Stimulated activated CD4-positive, alpha-beta T cell treated with anti-CD3 and anti-CD28 coated beads, Interleukin-1b, Interleukin-23, amount 100 ng/mL, for 4 hours (primary cell): ENCODE results near the gene PRKCE.
A peak's percentile ranks its signal among the peaks of the same experiment; 100 is the strongest.

Experiments used
- DNase-seq, 2 donors: peaks; one replicate each; pipeline ENCODE4 v3.0.0-alpha.2; 2020; ENCODE audit warnings: low read depth in 2 of 2

The PRKCE gene

DNA sequence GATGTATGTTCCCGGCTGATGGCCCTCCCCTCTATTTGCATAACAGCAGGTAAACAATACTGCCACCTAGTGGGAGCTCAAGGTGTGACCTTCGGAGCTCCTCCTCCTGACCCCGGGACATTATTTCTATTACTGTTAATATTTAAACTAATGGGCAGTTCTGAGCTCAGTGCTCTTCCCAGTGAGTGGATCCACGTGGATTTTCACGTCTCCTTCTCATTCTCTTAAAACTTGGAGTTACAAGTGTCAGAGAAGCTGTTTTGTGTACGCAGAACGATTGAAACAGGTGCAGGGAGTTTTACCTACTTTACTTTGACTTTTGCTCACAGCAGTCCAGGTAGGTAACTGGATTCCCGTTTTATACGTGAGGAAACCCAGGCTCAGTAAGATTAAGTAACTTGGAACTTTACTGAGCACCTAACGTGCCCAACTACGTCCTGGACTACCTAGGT, 127.3 kb downstream of the PRKCE start:
- peak; percentile 29 to 73 for DNase-seq

- DNase-seq, result no peak
These were observed 129.3 kb downstream of the PRKCE start for GRCh38 chr2:45780541-45781463.

- DNase-seq, result no peak
These were observed 130.0 kb downstream of the PRKCE start for GRCh38 chr2:45781464-45781811.

GRCh38 chr2:45782436-45782835, 131.0 kb downstream of the PRKCE start:
- DNase-seq, result no peak

DNA sequence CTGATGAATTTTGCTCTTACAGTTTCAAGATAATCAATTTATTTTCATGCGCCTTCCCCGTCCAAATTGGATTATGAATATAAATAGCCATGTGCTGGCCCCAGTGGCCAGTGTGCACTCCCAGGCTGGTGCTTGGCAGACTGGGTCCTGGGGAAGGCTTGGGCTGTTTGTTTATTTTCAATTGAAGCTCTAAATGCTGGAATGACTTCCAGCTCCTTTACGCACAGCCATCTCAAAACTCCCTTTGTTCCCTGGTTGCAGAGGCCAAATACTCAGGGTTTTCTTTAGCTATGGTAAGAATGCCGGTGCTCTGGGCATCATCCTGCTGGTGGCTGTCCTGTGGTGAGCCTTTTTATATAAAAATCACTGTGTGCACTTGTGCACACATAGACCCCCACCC, 131.5 kb downstream of the PRKCE start:
- no peak for DNase-seq

DNA sequence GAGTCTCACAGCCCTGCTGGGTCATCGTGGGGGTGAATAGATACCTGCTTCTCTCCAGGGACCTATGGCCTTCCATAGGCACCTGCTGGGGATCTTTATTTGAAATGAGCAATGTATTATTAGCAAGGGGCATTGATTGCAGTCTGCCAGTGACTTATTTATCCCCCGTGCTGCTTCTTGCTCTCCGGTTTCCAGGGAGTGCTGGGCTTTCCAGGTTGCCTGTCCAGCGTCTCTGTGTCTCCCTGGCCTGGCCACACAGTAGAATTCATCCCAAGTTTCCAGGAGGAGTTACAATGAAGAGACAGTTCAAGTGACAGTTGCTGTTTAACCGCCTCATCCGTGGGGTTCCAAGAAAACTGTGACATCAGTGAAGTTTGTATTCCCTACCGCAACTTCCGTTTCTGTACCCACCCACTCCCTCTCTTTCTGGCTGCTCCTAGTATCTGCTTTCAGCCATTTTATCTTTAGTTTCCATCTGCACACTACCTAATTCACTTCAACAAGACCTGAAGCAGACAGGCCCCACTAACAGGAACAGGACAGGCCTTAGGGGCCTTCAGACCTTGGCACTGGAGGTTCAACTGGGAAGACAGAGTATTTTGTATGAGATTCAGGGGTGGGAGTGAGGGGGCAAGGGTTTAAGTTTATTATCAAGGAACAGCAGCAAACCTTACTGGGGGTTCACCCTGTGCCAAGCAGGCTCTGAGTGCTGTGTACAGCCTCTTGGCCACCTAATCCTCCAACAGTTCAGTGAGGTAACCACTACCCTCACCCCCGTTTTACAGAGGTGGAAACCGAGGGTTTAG, 134.8 kb downstream of the PRKCE start:
- no peak for DNase-seq

GRCh38 chr2:45786836-45787357, 135.4 kb downstream of the PRKCE start:
- no peak for DNase-seq

DNA sequence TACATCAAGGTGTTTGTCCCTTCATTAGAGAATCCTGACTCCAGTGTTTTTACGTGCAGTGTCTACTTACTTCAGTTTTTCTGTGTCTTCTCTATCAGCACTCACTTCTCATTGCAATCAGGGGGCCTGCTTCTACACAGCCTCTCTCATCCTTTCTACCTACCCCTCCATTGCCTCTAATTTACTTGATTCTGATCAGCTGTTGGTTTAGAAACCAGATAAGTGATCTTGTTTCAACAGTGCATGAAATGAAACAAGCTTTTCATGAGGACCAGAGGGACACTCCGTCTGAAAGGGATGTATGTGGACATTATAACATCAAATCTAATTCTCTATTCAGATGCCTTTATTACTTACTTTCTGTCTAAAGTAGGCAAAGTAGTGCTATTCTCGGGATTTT, 136.9 kb downstream of the PRKCE start:
- DNase-seq, result no peak

DNA sequence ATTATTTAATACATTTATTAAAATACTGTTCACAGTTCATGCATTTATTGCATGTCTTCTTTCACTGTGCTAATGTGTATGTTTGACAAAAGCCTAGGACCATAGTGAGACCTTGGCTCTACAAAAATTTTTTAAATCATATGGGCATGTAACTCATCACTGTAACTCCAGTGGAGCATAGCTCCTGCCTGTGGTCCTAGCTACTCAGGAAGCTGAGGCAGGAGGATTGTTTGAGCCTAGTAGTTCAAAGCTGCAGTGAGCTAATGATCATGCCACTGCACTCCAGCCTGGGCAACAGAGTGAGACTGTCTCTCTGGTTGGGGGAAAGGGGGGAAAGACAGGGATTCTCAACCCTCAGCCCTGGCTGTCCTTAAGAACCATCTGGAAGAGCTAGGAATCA, 137.8 kb downstream of the PRKCE start:
- no peak for DNase-seq

DNA sequence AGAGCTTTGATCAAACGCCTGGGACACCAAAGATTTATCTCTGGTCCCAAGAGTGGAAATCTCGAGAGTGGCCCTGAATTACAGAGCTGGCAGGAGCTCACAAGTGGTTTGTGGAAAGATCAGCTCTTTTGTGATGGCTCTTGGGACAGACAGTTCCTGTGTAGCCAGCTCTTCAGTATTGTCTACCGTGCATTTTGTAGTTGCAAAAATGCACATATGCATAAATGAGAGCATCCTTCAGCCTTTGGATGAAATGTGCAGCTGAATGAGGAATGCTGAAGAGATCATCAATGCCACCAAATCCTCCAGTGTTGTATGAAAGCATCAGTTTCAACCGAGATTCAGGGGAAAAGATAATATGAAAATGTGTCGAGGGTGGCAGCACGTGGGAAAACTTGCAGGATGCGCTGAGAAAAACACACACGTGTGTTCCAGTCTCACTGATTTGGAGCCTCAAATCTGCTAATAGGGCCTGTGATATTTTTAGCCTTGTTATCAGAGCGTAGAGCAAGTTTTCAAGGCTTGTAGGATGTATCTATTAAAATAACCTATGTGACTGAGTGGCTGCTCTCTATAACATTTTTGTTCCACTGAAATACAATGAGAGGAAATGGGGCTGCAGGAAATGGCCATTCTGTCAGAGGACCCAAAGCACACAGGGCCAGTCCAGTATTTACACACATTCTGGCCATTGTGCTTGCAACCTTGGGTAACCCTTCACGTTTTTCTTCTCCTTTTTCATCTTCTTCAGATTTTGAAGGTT, 138.7 kb downstream of the PRKCE start:
- no peak for DNase-seq

- no peak for DNase-seq
These were observed 142.0 kb downstream of the PRKCE start for GRCh38 chr2:45793305-45793962.

- DNase-seq, result no peak
These were observed 142.7 kb downstream of the PRKCE start for GRCh38 chr2:45794134-45794617.

- no peak for DNase-seq
These were observed 145.0 kb downstream of the PRKCE start for GRCh38 chr2:45796500-45796899.

- no peak for DNase-seq
These were observed 146.2 kb downstream of the PRKCE start for GRCh38 chr2:45797451-45798230.

DNA sequence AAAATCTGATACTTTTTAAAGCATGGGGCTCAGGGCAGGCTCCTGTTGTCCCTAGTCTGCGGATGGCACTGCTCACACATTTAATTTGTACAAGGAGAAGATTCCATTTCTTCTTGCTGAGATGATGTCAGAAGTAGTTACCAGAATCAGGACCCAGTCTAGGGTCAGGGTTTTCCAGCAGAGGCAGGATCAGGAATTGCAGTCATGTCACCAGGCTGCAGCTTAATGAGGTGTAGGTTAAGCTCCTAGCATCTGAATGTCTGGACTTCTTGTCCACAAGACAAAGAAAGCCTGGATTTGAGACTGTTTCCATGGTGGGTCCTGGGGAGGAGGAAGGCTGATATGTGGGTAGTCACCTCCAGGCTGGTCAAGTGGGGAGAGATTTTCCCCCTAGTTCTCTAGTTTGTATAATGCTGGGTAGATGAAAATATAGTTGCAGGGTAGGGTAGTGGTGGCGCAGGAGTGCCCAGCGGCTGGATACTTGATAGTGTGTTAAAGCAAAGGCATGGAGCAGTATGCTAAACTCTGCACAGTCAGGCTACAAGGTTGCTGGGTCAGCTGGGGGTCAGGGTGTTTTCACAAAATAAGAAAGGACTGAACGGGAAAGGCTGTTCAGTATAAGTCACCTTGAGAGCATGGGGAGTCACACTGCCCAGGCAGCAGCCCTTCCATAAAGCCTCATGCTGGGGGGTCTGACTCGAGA, 148.4 kb downstream of the PRKCE start:
- no peak for DNase-seq

DNA sequence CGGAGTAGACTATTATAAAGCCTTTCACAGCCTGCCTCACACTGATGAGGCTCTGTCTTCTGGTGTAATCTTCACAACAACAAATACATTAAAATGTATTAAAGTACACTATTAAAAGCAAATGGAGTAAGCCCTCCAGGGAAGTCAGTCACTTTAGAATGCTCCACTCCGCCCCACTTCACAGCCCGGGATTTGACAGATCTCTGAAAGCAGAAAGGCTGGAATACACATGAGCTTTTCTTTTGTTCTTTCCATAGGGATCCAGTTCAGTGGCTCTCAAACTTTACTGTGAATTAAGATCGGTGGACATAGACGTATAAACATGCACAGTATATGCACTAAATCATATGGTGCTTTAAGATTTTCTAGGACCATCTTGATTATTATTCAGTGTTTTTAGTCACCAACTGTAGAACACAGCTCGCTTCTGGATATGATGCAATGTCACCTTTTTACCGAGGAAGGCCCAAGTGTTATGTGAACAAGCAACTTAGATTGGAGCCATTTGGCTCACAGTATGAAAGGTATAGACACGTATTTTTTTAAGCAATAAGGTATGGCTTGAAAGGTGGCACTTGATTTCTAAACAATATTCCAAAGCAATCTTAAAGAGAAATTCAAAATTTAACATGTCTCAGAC, 151.1 kb downstream of the PRKCE start:
- no peak for DNase-seq

DNA sequence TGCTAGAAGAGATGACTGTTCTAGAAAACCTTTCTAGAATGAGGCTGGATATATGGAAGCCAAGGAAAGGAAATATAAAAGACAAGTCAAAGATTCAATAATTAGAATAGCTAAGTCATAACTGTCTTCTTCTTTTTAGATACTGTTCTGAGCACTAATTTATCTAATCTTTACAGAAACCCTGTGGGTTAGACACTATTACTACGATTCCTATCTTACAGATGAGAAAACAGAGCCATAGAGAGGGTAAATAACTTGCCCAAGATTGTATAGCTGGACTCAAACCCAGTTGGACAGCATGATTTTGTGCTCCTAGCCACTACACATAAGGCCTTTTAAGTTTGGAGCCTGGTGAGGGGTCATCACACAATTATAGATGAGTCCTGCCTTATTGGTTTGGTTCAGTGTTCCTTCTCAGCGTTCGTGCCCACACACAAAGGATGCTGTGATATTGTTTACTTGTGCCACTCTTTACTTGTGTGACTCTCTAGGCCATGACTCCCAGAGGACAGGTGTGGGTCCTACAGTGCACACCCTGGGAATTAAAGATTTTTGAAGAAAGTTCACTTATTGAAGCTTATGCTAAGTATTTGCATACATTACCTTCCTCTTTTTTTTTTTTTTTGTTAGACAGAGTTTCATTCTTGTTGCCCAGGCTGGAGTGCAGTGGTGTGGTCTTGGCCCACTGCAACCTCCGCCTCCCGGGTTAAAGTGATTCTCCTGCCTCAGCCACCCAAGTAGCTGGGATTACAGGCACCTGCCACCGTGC, 153.7 kb downstream of the PRKCE start:
- no peak for DNase-seq

GRCh38 chr2:45806563-45807358, 155.3 kb downstream of the PRKCE start:
- no peak for DNase-seq
